Measurements from ENCODE around the gene NME2.
"Not testable (repeated sequence)": the region's sequence is repeated elsewhere in the genome, so short reads cannot be mapped to it uniquely, and the experiment has no call there.

Gene NME2

DNA sequence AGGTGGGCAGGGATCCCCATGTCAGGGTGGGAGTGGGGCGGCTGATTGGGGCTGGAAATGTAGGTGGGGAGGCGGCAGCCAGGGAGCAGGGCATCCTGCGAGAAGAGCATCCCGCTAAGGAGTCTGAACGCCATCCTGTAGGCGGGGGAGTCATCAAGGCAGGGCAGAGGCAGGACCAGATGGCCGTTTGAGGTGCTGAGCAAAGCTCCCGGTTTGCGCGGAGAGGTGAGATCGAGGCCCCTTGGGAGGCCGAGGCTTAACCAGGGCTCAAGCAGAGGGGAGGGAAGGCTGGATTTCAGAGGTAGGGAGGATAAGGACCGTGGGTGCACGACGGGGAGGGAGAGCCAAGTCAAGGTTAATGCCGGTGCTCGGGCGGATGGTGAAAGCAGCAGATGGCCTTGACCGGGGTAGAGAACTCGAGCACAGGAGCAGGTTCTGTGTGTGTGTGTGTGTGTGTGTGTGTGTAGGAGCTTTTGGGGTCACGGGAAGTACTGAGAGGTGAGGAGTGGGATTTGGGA lies 472 bp upstream of the NME2 start:
- no peak for DNase-seq (ENCODE audit: low read depth)
- peak overlapping the region; percentile 93 for H3K4me3 ChIP-seq (ENCODE audit: low read depth, low read length)
- TF ChIP-seq CTCF (conservative IDR thresholded peaks at IDR 0.05; ENCODE audit: low read depth, low read length), result no peak

GRCh38 chr17:51166987-51167931 lies 1.0 kb downstream of the NME2 start:
- peak; percentile 41 for DNase-seq (ENCODE audit: low read depth)

DNA sequence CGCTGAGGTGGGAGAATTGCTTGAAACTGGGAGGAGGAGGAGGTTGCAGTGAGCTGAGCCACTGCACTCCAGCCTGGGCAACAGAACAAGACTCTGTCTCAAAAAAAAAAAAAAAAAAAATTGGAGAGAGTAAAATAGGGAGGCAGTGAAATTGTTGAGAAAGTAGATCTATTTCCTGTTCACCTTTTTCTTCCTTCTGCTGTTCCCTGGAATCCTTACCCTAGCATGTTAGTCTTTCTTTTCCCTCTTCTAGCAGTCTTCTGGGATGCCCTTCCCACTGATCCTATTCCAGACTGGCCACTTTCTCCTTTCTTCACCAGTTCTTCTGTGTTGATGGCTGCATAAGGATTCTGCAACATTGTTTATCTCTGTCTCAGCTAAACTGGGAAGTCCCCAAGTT lies 3.1 kb downstream of the NME2 start:
- TF ChIP-seq CTCF (conservative IDR thresholded peaks at IDR 0.05; ENCODE audit: low read depth, low read length), result no peak
- H3K4me3 ChIP-seq (ENCODE audit: low read depth, low read length), result no peak overlapping the region
- DNase-seq (ENCODE audit: low read depth), result no peak

More at GRCh38 chr17:51166987-51167931, 1.0 kb downstream of the NME2 start:
- peak overlapping the region; percentile 93 for H3K4me3 ChIP-seq (ENCODE audit: low read depth, low read length)
- TF ChIP-seq CTCF (conservative IDR thresholded peaks at IDR 0.05; ENCODE audit: low read depth, low read length), result peak; percentile 78

GRCh38 chr17:51170736-51171135 lies 4.5 kb downstream of the NME2 start:
- no peak for TF ChIP-seq CTCF (conservative IDR thresholded peaks at IDR 0.05; ENCODE audit: low read depth, low read length)
- DNase-seq (ENCODE audit: low read depth), result no peak
- no peak overlapping the region for H3K4me3 ChIP-seq (ENCODE audit: low read depth, low read length)

DNA sequence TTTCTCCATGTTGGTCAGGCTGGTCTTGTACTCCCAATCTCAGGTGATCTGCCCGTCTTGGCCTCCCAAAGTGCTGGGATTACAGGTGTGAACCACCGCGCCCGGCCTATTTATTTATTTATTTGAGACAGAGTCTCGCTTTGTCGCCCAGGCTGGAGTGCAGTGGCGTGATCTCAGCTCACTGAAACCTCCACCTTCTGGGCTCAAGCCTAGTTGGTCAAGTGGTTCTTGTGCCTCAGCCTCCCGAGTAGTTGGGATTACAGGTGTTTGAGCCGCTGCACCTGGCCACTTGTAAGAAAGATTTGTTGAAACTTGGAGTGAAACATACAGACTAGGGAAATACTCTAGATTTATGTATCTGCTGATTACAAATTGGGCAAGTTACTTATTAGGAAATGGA lies 5.8 kb downstream of the NME2 start:
- H3K4me3 ChIP-seq (ENCODE audit: low read depth, low read length); DNase-seq (ENCODE audit: low read depth): not testable (repeated sequence)

DNA sequence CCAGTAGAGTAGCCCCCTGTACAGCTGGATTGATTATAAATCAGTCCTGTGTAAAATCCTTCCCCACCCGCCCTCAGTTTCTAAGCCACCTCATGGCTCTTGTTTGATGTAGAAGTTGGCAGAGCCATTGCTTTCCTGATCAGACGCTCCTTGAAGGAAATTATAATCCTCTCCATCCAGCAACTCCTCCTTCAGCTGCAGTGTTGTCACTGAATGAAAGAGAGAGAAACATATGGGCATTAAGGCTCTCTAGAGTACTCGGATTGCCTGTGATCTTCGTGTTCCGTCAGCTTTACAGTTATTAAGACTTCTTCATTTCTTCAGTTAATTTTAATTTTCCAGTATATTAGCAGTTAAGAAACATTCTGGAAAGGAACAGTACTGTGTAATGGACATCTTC lies 14.3 kb downstream of the NME2 start:
- H3K4me3 ChIP-seq (ENCODE audit: low read depth, low read length), result no peak overlapping the region
- DNase-seq (ENCODE audit: low read depth), result no peak
- no peak for TF ChIP-seq CTCF (conservative IDR thresholded peaks at IDR 0.05; ENCODE audit: low read depth, low read length)

DNA sequence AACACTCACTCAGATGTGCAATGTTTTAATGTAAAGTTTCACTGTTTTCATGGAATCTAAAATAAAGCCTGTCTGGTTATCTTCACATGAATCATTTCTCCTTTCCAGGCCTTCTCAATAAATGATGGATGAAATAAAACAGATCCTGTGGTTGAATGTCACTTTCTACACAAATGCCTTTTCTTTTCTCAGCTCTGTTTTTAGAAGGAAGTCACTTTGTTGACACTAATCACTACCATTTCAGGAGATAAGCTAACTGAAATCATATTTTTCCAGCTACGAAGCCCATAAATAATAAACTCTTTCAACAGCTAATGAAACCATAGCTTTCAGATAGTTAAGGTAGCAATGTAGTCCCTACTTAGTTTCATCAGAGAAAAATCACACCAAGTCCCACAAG lies 17.9 kb downstream of the NME2 start:
- no peak overlapping the region for H3K4me3 ChIP-seq (ENCODE audit: low read depth, low read length)
- no peak for TF ChIP-seq CTCF (conservative IDR thresholded peaks at IDR 0.05; ENCODE audit: low read depth, low read length)
- no peak for DNase-seq (ENCODE audit: low read depth)

Data from choroid plexus epithelial cell (primary cell).